Ishikawa (cell line): ENCODE measurements around the gene ABCC4.

ENCODE experiments used
- CEBPB ChIP-seq: IDR thresholded peaks from 2 replicates; pipeline ENCODE4 v1.6.1; 2012
- CREB1 ChIP-seq: IDR thresholded peaks from 2 replicates; pipeline ENCODE4 v1.6.1; 2012; ENCODE audit warnings: low read depth
- EGR1 ChIP-seq: IDR thresholded peaks from 2 replicates; pipeline ENCODE4 v1.6.1; 2012
- EP300 ChIP-seq: IDR thresholded peaks from 2 replicates; pipeline ENCODE4 v1.6.1; 2012; ENCODE audit warnings: borderline replicate concordance
- FOXM1 ChIP-seq: IDR thresholded peaks from 2 replicates; pipeline ENCODE4 v1.6.1; 2012; ENCODE audit warnings: low read depth, borderline replicate concordance
- NFIC ChIP-seq: IDR thresholded peaks from 2 replicates; pipeline ENCODE4 v1.6.1; 2012
- RAD21 ChIP-seq: IDR thresholded peaks from 2 replicates; pipeline ENCODE4 v1.6.1; 2012; ENCODE audit warnings: low read depth
- TAF1 ChIP-seq: IDR thresholded peaks from 2 replicates; pipeline ENCODE4 v1.6.1; 2012; ENCODE audit warnings: low read depth, mild to moderate bottlenecking
- TCF12 ChIP-seq: IDR thresholded peaks from 2 replicates; pipeline ENCODE4 v1.6.1; 2012; ENCODE audit warnings: low read depth
- TEAD4 ChIP-seq: IDR thresholded peaks from 2 replicates; pipeline ENCODE4 v1.6.1; 2012
- YY1 ChIP-seq: IDR thresholded peaks from 2 replicates; pipeline ENCODE4 v1.6.1; 2012; ENCODE audit warnings: low read depth
- ZBTB7A ChIP-seq: IDR thresholded peaks from 2 replicates; pipeline ENCODE4 v1.6.1; 2012; ENCODE audit warnings: low read depth
- TF ChIP-seq, protein P1 (sequence below): IDR thresholded peaks from 2 replicates; pipeline ENCODE4 v1.6.1; 2012
- TF ChIP-seq, protein P2 (sequence below): IDR thresholded peaks from 2 replicates; pipeline ENCODE4 v1.6.1; 2012
- TF ChIP-seq, protein P3 (sequence below): IDR thresholded peaks from 2 replicates; pipeline ENCODE4 v1.6.1; 2012; ENCODE audit warnings: low read depth, mild to moderate bottlenecking

Gene ABCC4

DNA sequence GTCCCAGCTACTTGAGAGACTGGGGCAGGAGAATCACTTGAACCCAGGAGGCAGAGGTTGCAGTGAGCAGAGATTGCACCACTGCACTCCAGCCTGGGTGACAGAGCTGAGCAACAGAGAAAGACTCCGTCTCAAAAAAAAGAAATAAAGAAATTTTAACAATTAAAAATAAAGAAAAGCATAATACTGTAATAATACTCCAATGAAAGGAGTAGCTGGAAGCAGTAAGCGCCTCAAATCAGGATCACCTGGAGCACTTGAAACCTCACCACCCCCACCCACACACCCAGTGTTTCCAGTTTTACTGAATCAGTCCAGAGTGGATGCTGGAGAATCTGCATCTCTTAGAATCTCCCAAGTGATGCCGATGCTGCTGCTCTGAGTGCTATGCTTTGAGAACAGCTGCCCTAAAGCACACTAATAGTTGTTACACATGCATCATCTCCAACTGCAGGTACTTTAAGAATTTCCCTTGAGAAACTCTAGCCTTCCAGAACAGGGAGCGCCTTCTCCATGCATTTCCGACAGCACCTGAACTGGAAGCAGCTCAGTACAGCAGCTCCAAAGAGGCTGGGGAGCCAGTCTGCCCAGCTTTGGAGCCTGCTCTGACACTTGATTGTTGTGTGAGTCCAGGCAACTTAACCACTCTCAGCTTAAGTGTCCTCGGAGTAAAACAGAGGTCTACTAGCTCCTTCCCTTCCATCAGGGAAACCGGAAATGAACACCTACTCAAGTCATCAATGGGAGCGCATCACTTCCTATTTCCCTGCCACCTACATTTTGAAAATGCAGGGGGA lies 2.9 kb downstream of the ABCC4 start:
- TF ChIP-seq FOXM1 (no peak), ZBTB7A (no peak)
- TF ChIP-seq, protein P1, sequence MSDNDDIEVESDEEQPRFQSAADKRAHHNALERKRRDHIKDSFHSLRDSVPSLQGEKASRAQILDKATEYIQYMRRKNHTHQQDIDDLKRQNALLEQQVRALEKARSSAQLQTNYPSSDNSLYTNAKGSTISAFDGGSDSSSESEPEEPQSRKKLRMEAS: no peak

DNA sequence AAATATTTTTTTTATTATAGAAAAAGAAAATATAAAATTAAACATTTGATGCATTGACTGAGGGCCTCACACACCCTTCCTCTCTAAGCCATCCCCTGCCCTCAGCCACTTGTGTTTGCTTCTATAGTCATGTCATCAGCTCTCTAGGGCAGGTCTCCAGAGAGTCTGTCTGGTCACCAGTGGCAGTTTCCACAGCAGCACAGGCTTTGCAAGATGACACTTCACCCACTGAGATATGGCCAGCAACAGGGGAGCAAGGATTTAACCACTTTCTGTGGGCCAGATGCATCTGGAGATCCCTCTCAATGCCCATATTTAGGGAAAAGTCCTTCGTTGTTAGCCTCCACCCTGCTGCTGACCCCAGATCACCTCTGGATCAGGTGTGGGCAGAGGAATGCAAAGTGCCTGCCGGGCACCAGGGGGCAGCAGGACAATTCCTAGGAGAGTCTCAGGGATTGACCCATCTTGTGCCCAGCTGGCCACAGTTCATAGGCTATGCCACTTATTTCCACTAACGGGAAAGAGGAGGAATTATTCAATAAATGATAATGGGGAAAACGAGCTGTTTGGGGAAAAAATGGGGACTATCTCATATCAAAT lies 4.8 kb downstream of the ABCC4 start:
- no peak for TF ChIP-seq CREB1
- TF ChIP-seq ZBTB7A: no peak
- no peak for TF ChIP-seq TEAD4
- TF ChIP-seq, protein P1: no peak
- TF ChIP-seq, protein P2, sequence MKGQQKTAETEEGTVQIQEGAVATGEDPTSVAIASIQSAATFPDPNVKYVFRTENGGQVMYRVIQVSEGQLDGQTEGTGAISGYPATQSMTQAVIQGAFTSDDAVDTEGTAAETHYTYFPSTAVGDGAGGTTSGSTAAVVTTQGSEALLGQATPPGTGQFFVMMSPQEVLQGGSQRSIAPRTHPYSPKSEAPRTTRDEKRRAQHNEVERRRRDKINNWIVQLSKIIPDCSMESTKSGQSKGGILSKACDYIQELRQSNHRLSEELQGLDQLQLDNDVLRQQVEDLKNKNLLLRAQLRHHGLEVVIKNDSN: no peak
- no peak for TF ChIP-seq FOXM1
- TF ChIP-seq YY1: no peak
- TF ChIP-seq TCF12: 0 out of 2 replicates have a peak, but pooled peaks have one; percentile 21
- TF ChIP-seq CEBPB: no peak
- no peak for TF ChIP-seq NFIC
- TF ChIP-seq EGR1: no peak
- TF ChIP-seq RAD21: peak; percentile 89
- TF ChIP-seq, protein P3, sequence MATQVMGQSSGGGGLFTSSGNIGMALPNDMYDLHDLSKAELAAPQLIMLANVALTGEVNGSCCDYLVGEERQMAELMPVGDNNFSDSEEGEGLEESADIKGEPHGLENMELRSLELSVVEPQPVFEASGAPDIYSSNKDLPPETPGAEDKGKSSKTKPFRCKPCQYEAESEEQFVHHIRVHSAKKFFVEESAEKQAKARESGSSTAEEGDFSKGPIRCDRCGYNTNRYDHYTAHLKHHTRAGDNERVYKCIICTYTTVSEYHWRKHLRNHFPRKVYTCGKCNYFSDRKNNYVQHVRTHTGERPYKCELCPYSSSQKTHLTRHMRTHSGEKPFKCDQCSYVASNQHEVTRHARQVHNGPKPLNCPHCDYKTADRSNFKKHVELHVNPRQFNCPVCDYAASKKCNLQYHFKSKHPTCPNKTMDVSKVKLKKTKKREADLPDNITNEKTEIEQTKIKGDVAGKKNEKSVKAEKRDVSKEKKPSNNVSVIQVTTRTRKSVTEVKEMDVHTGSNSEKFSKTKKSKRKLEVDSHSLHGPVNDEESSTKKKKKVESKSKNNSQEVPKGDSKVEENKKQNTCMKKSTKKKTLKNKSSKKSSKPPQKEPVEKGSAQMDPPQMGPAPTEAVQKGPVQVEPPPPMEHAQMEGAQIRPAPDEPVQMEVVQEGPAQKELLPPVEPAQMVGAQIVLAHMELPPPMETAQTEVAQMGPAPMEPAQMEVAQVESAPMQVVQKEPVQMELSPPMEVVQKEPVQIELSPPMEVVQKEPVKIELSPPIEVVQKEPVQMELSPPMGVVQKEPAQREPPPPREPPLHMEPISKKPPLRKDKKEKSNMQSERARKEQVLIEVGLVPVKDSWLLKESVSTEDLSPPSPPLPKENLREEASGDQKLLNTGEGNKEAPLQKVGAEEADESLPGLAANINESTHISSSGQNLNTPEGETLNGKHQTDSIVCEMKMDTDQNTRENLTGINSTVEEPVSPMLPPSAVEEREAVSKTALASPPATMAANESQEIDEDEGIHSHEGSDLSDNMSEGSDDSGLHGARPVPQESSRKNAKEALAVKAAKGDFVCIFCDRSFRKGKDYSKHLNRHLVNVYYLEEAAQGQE: no peak
- TF ChIP-seq EP300: no peak
- no peak for TF ChIP-seq TAF1

DNA sequence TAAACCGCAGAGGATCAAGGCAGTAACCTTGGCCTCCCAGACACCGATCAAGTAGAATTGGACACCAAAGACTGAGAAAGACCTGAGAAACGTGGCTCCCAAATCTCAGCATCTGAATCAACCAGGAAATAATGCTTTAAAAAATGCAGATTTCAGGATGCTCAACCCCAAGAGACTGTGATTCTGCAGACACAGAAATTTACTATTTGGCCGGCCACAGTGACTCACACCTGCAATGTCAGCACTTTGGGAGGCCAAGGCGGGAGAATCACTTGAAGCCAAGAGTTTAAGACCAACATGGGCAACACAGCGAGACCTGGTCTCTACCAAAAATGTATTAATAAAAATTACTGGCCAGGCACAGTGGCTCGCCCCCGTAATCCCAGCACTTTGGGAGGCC lies 6.2 kb downstream of the ABCC4 start:
- no peak for TF ChIP-seq EP300
- TF ChIP-seq RAD21: no peak
- TF ChIP-seq TCF12: no peak
- no peak for TF ChIP-seq TEAD4
- no peak for TF ChIP-seq YY1
- no peak for TF ChIP-seq CEBPB
- TF ChIP-seq ZBTB7A: no peak
- TF ChIP-seq, protein P1: no peak
- TF ChIP-seq, protein P3: no peak
- TF ChIP-seq EGR1: no peak

DNA sequence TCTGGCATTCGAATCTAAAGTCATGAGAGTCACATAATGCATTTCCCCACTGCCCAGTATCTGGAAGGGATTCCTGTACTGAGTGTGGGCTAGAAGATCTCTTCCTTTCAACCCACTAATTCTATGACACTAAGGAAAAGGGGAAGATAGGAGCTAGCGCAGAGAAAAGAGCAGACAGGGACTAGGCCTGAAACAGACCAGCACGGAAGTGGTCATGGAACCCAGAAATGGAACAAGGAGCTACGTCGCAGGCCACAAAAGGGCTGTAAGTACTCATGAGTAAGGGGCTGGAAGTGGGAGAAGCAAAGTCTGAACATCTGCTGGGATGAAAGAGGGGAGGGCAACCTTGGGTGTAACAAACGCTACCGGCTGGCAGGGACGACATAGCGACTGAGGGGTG lies 8.6 kb downstream of the ABCC4 start:
- no peak for TF ChIP-seq YY1
- TF ChIP-seq ZBTB7A: no peak
- no peak for TF ChIP-seq TAF1
- no peak for TF ChIP-seq CREB1
- no peak for TF ChIP-seq TCF12
- TF ChIP-seq, protein P3: no peak
- TF ChIP-seq FOXM1: no peak
- no peak for TF ChIP-seq NFIC
- TF ChIP-seq EGR1: no peak
- TF ChIP-seq, protein P1: no peak
- TF ChIP-seq TEAD4: no peak
- TF ChIP-seq CEBPB: no peak
- TF ChIP-seq RAD21: no peak
- no peak for TF ChIP-seq EP300
- TF ChIP-seq, protein P2: no peak
